ENCODE measurements around the gene TRIM29. TPM values are rescaled to one million over a fixed set of nuclear protein-coding genes. Genes with fewer than 3 reads are reported as not detected.

TRIM29 gene
- total and polyA plus RNA-seq, 2 of the 4 experiments (the other 2 are of a cell fraction) = not detected

DNA sequence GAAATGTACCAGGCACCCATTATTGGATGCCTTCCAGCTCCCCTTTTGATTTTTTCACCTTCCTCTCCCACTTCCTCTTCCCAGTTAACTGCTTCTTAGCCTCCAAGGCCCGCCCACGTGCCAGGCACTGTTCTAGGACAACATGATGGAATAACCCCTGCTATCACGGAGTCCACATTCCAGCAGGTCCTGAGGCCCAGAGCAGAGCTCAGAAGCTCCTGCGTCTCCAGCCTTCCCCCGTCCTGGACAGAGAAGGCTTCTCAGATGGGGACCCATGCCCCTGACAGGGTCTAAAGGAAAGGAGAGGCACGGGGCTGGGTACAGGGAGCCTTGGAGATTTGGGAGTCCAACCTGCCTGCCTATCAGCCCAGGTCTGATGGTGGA lies 29.1 kb downstream of the TRIM29 start:
- Histone ChIP-seq H2AK9ac (replicated peaks; ENCODE audit: low read depth, low read length, poor library complexity) (no peak overlapping the region), H3K27me3 (ENCODE audit: control insufficient read depth, insufficient read depth, low read length) (peaks cover 70% of the 10 kb centered on the region), H2AFZ (replicated peaks; ENCODE audit: low read length, poor library complexity) (no peak overlapping the region), H2AK5ac (ENCODE audit: low read depth, low read length) (no peak overlapping the region), H4K91ac (ENCODE audit: insufficient read depth, low read depth, low read length) (no peak overlapping the region), H2BK20ac (ENCODE audit: low read depth, low read length) (no peak overlapping the region), H3K23ac (ENCODE audit: low read depth, low read length) (no peak overlapping the region), H3K4me2 (ENCODE audit: low read depth, low read length) (no peak overlapping the region), H3K9me1 (ENCODE audit: insufficient read depth, low read length) (no peaks in the 10 kb centered on the region), H3K4me1 (ENCODE audit: control insufficient read depth, insufficient read depth, low read length) (no peaks in the 10 kb centered on the region), H3K56ac (ENCODE audit: extremely low read depth, insufficient read depth, low read length) (no peak overlapping the region), H3K79me1 (ENCODE audit: low read depth in 1 of 2, low read length in 2 of 2) (no peaks in the 10 kb centered on the region), H2BK5ac (ENCODE audit: low read depth, low read length, poor library complexity, severe bottlenecking) (no peak overlapping the region), H3K4ac (ENCODE audit: low read depth, low read length) (no peak overlapping the region), H3K9me3 (ENCODE audit: control insufficient read depth, insufficient read depth, low read length) (no peaks in the 10 kb centered on the region), H3K36me3 (ENCODE audit: control insufficient read depth, insufficient read depth, low read length) (no peaks in the 10 kb centered on the region), H4K20me1 (ENCODE audit: insufficient read depth, low read length) (no peaks in the 10 kb centered on the region), H2BK120ac (ENCODE audit: low read depth, low read length) (no peak overlapping the region), H3K14ac (replicated peaks; ENCODE audit: low read depth, low read length) (no peak overlapping the region), H4K8ac (ENCODE audit: low read depth in 2 of 2, low read length in 2 of 2) (no peak overlapping the region), H3K9ac (ENCODE audit: low read depth, low read length) (no peak overlapping the region), H2BK15ac (ENCODE audit: low read depth, low read length) (no peak overlapping the region), H4K5ac (ENCODE audit: low read depth, low read length) (no peak overlapping the region), H3K4me3 (ENCODE audit: insufficient read depth, low read depth, low read length) (no peak overlapping the region), H3K18ac (ENCODE audit: low read depth, low read length) (no peak overlapping the region), H3K27ac (ENCODE audit: insufficient read depth, low read length) (no peak overlapping the region)
- dilution Hi-C loops (cut with HindIII; ENCODE audit: low sequenced_read_pairs, unreplicated experiment) (no loop called here), intact Hi-C loops (cut with micrococcal nuclease) (loop anchor here (1.0 to 2.0 kb wide), 3 partner anchors 380 to 627 kb away; partner anchors contain the start of gene NECTIN1), in situ Hi-C loops (cut with MboI; ENCODE audit: low sequenced_read_pairs) (loop anchor here (5.0 to 25.0 kb wide), 3 partner anchors 441 to 746 kb away; no protein-coding TSS in a partner anchor)
- ChIA-PET CTCF (interaction anchor here (0.6 to 2.8 kb wide), 11 partner anchors 9 to 634 kb away, joined by 3 to 16 read pairs (median 3); partner anchors contain the start of gene NECTIN1), POLR2A (ENCODE audit: unreplicated experiment) (no interaction called here)
- no peak for TF ChIP-seq MAFK (IDR thresholded peaks at IDR 0.05; ENCODE audit: low read depth, low read length)
- no peak for TF ChIP-seq POLR2A (IDR thresholded peaks at IDR 0.05; ENCODE audit: low read depth, low read length)
- no peak for TF ChIP-seq MAZ (IDR thresholded peaks at IDR 0.05; ENCODE audit: borderline replicate concordance, low read depth, low read length)
- TF ChIP-seq NFE2L2 (IDR thresholded peaks at IDR 0.05; ENCODE audit: low read depth, low read length) = no peak
- no peak for TF ChIP-seq RCOR1 (IDR thresholded peaks at IDR 0.05; ENCODE audit: insufficient replicate concordance, low read length)
- no peak for TF ChIP-seq SMC3 (IDR thresholded peaks at IDR 0.05; ENCODE audit: low read depth, low read length)
- TF ChIP-seq RFX5 (IDR thresholded peaks at IDR 0.05; ENCODE audit: low read depth, low read length) = no peak
- TF ChIP-seq, protein P1, sequence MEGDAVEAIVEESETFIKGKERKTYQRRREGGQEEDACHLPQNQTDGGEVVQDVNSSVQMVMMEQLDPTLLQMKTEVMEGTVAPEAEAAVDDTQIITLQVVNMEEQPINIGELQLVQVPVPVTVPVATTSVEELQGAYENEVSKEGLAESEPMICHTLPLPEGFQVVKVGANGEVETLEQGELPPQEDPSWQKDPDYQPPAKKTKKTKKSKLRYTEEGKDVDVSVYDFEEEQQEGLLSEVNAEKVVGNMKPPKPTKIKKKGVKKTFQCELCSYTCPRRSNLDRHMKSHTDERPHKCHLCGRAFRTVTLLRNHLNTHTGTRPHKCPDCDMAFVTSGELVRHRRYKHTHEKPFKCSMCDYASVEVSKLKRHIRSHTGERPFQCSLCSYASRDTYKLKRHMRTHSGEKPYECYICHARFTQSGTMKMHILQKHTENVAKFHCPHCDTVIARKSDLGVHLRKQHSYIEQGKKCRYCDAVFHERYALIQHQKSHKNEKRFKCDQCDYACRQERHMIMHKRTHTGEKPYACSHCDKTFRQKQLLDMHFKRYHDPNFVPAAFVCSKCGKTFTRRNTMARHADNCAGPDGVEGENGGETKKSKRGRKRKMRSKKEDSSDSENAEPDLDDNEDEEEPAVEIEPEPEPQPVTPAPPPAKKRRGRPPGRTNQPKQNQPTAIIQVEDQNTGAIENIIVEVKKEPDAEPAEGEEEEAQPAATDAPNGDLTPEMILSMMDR (conservative IDR thresholded peaks at IDR 0.05; ENCODE audit: low read depth, low read length) = no peak
- TF ChIP-seq, protein P2, sequence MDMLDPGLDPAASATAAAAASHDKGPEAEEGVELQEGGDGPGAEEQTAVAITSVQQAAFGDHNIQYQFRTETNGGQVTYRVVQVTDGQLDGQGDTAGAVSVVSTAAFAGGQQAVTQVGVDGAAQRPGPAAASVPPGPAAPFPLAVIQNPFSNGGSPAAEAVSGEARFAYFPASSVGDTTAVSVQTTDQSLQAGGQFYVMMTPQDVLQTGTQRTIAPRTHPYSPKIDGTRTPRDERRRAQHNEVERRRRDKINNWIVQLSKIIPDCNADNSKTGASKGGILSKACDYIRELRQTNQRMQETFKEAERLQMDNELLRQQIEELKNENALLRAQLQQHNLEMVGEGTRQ (IDR thresholded peaks at IDR 0.05; ENCODE audit: low read depth, low read length) = no peak
- no peak for TF ChIP-seq BHLHE40 (IDR thresholded peaks at IDR 0.05; ENCODE audit: low read depth, low read length)
- TF ChIP-seq FOS (IDR thresholded peaks at IDR 0.05; ENCODE audit: low read depth, low read length) = no peak
- DNase-seq = no peak
- no peak for ATAC-seq (ENCODE audit: low read depth)
- 26% methylated on average over 4 of the region's 6 CpGs; no CpG with 5 or more reads in 1 of the 2 experiments for WGBS, 2 experiments (ENCODE audit: extremely low coverage in 2 of 2, insufficient read length in 1 of 2)
- BruUV-seq (replicated peaks) = no TSS peak

All from IMR-90 (cell line).